Astrocyte of the hippocampus (primary cell): ENCODE data around the gene ATP13A3.

Experiments used
- DNase-seq: peaks from one replicate; pipeline ENCODE4 v3.0.0; 2011; ENCODE audit warnings: low read depth, low spot score

The ATP13A3 gene

GRCh38 chr3:194443901-194444300, 42.9 kb downstream of the ATP13A3 start:
- no peak for DNase-seq

- DNase-seq: no peak
Observed at GRCh38 chr3:194440756-194441155, 46.0 kb downstream of the ATP13A3 start.

GRCh38 chr3:194439881-194440550, 46.8 kb downstream of the ATP13A3 start:
- DNase-seq: no peak

DNA sequence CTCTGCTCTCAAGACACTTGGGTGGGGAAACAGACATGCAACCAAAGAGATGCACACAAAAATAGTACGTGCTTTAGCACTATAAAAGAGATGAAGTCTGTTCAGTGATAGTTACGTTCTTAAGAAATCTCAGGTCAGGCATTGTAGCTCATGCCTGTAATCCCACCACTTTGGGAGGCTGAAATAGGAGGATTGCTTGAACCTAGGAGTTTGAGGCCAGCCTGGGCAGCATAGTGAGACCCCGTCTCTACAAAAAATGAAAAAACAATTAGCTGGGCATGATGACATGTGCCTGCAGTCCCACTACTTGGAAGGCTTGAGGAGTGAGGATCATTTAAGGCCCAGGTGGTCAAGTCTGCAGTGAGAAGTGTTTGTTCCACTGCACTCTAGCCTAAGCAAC, 52.3 kb downstream of the ATP13A3 start:
- no peak for DNase-seq

DNA sequence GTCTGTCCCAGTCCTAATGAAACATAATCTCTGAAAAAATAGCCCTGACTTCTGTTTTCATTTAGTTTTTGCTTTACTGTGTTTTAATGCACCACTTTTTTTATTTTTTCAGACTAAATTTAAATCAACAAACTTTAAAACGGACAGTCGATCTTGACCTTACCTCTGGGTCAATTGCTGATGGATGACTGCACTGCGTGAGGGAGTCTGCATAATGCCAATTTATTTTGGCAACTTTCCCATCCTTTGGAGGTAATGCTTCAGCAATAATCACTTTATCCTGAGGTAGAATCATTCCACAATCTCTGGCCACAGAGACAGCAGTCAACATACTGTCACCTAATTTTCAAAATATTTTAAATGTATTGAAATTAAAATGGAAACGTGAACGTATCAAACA, 55.2 kb downstream of the ATP13A3 start:
- peak; percentile 11 for DNase-seq

- no peak for DNase-seq
Observed at GRCh38 chr3:194425399-194425798, 61.4 kb downstream of the ATP13A3 start.

- DNase-seq: no peak
Observed at GRCh38 chr3:194424953-194425352, 61.8 kb downstream of the ATP13A3 start.

- DNase-seq: no peak
Observed at GRCh38 chr3:194424373-194424772, 62.4 kb downstream of the ATP13A3 start.

GRCh38 chr3:194423317-194423716, 63.5 kb downstream of the ATP13A3 start:
- DNase-seq: peak; percentile 42

- peak; percentile 23 for DNase-seq
Observed at GRCh38 chr3:194422188-194422587, 64.6 kb downstream of the ATP13A3 start.

DNA sequence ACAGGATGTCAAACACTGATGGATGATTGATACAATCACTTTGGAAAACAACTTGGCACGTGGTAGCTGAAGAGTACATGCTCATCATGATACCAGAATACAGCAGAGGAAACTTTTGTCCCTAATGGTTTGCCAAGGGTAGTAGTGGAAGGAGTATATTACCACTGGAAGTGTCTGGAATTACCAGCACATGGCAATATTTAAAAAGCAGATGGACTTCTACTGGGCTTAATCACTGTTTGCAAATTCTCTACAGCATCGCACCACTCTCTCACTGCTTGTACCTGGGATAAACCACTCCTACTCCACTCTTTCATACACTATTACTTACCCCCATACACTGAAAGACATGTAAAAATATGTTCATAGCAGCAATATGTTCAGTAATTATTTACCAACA, 68.1 kb downstream of the ATP13A3 start:
- no peak for DNase-seq

- DNase-seq: peak; percentile 84
Observed at GRCh38 chr3:194407423-194407822, 79.4 kb downstream of the ATP13A3 start.

DNA sequence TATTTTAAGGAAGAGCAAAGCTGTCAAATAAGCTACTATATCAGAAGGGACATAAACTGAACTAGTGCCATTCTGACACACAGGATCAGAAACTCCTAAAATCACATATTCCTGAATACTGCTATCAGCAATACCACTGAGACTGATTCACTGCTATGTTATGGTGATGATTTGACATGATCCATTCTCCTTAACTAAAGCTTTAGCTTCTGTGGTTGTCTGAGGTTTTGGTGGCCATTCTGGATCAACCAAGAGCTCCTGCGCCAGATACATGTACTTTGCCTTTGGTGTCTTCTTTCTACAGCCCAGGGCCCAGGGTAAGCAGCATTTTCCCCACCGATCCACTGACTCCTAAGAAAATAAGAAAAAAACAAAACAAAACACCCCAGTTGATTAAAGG, 81.0 kb downstream of the ATP13A3 start:
- DNase-seq: peak; percentile 30

DNA sequence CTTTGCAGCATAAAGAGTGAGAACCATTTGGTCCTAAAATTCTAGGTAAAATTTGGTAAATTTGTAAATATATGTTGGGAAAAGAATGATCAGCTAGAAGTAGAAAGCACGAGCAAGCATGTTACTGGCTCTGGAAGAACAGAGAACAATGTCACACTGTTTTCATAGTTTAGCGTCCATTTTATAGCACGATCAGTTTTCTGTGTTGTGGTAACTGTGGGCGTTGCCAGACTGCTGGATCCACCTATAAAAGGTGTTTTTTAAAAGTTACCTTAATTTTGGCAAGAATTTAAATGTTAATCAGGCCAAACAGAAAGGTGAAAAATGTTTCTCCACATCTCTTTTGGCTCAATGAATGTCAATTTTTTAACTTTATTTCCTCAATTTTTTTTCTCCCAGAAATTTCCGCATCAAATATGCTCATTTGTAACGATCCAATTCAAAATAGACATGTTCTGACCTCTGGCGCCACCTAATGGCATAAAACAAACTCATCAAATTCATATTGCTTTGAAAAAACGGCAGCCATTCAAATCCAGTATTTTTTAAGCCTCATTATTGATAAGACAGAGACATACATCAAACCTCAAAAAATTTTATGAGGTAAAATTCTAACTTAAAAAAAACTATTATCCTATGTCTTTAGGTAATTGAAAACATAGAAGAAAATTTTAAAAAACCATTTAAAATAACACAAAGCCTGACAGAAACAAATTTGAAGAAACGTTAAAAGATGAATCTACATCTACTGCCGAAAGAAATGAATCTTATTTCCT, 82.2 kb downstream of the ATP13A3 start:
- DNase-seq: peak; percentile 69

DNA sequence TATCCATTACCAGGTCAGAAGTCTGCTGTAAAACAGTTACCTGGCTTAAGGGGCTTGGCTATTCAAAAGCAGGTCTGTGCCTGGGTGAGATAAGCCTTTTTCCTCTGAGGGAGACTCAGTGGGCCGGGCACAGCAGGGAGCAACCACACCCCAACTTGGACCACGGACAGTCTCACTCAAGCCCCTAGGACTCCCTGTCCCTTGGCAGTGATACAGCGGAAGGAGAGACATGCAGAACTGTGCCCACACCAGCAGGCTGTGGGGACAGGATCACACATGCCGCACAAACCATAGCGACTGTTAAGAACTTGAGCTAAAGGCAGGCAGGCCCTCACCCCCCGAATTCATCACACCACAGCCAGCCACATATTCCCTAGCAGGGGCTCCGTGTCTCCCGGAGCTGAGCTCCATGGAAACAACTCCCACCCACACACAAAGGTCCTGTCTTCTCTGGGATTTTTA, 84.9 kb downstream of the ATP13A3 start:
- DNase-seq: no peak

DNA sequence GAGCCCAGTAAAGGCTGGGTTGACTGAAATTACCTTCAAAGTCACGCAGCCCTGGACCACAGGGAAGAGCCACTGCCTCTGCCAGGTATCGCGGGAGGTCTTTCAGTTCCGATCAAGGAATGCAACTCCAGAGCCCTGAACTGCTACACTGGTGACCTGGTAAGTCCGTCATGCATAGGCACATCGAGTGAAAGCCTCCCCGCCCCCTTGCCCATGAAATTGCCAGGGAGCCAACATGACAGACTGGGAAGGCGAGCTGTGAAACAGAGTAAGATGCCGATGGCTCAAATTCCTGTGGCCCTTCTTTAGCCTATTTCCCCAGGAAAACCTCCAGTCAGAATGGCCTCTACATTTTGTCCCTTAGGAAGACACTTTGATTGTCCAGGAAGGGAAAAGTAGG, 85.5 kb downstream of the ATP13A3 start:
- DNase-seq: no peak

GRCh38 chr3:194399874-194400411, 86.9 kb downstream of the ATP13A3 start:
- DNase-seq: no peak

GRCh38 chr3:194399166-194399565, 87.6 kb downstream of the ATP13A3 start, which contains the start of gene GP5:
Gene GP5 (minus strand): TSS chr3:194399266. CDS start chr3:194398282, 984 bp downstream.
- DNase-seq: no peak

GRCh38 chr3:194397757-194398312, 89.0 kb downstream of the ATP13A3 start:
- peak; percentile 40 for DNase-seq

DNA sequence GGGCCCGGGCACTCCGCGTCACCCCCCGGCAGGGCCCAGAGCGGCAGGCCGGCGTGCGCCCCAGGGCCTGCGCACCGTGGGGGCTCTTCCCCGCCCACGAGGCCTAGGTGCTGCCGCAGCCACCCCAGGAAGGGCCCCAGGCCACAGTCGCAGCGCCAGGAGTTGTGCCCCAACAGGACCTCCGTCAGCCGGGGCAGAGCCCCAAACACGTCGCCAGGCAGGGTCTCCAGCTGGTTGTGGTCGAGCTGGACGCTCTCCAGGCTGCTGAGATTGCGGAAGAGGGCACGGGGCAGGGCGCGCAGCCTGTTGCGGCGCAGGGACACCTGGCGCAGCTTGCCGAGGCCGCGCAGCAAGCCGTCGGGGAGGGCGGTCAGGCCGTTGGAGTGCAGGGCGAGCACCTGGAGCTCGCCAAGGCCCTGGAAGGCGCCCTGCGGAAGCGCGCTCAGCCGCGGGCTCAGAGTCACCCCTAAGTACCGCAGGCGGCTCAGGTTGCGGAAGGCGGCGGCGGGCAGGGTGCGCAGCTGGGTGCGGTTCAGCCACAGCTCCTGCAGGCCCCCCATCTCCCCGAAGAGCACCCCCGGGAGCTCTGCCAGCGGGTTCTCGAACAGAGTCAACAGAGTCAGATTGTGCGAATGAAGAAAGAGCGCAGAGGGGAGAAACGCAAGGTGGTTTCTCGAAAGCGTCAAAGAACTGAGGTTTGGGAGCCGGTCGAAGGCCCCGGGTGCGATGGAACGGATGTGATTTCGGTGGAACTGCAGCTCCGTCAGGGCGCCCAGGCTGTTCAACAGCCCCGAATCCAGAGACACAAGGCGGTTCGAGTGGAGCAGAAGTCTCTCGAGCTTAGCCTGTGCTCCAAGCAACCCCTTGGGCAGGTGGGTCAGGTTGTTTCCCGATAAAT, 89.7 kb downstream of the ATP13A3 start:
- DNase-seq: peak; percentile 63

DNA sequence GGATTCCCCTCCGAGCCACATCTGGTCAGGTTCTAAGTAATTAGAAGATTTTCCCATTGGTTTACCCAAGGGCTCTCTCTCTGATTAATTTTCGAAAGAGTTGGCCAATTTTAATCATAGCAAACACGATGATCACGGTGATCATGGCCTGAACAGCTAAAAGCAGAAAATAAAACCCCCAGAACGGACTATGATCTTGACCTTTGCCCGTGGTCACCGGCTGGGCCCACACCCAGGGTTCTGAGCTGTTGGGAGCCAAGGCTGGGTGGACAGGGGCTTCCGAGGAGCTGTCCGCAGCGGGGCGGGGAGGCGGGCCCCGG, 90.3 kb downstream of the ATP13A3 start:
- no peak for DNase-seq
